Ectodermal cell (in vitro differentiated cells): ENCODE results near the gene KCNJ18. TPM values are rescaled to one million over a fixed set of nuclear protein-coding genes. Genes with fewer than 3 reads are reported as not detected.
"Not testable (repeated sequence)": the region's sequence is repeated elsewhere in the genome, so short reads cannot be mapped to it uniquely, and the experiment has no call there.

Source experiments
- H3K27ac ChIP-seq: 2 replicates; pipeline ENCODE4 v1.7.0; 2013; ENCODE audit warnings: mild to moderate bottlenecking, low read depth, low read length; ENCODE audit not compliant: insufficient read depth, poor library complexity, severe bottlenecking
- H3K27me3 ChIP-seq: 2 replicates; pipeline ENCODE4 v1.7.0; 2013; ENCODE audit warnings: mild to moderate bottlenecking, low read length; ENCODE audit not compliant: insufficient read depth, control insufficient read depth, poor library complexity, severe bottlenecking
- H3K36me3 ChIP-seq: one replicate; pipeline ENCODE4 v1.7.0; 2013; ENCODE audit warnings: low read length; ENCODE audit not compliant: control insufficient read depth, insufficient read depth
- H3K4me1 ChIP-seq: one replicate; pipeline ENCODE4 v1.7.0; 2013; ENCODE audit warnings: low read length; ENCODE audit not compliant: control insufficient read depth, insufficient read depth
- H3K4me3 ChIP-seq: 2 replicates; pipeline ENCODE4 v1.7.0; 2013; ENCODE audit warnings: low read depth, low read length, control low read depth; ENCODE audit not compliant: insufficient read depth
- H3K9me3 ChIP-seq: 2 replicates; pipeline ENCODE4 v1.7.0; 2013; ENCODE audit warnings: mild to moderate bottlenecking, low read length, moderate library complexity; ENCODE audit not compliant: control insufficient read depth
- WGBS, 2 experiments: methylation state at CpG; one replicate each; pipeline ENCODE4 v1.1.7; 2013; ENCODE audit warnings: missing lambda C conversion rate in 2 of 2; 5-methylcytosine and 5-hydroxymethylcytosine counted together
- polyA plus RNA-seq, 4 experiments: library from polyadenylated mRNA; stranded (reverse); fragments of 50-300 nt; gene quantifications; one replicate each; pipeline ENCODE4 v1.2.3, GENCODE V29; 2013

The KCNJ18 gene
- not detected for polyA plus RNA-seq (2013, experiment 1 of 4)
- not detected for polyA plus RNA-seq (2013, experiment 2 of 4)
- not detected for polyA plus RNA-seq (2013, experiment 3 of 4)
- polyA plus RNA-seq (2013, experiment 4 of 4), result not detected

DNA sequence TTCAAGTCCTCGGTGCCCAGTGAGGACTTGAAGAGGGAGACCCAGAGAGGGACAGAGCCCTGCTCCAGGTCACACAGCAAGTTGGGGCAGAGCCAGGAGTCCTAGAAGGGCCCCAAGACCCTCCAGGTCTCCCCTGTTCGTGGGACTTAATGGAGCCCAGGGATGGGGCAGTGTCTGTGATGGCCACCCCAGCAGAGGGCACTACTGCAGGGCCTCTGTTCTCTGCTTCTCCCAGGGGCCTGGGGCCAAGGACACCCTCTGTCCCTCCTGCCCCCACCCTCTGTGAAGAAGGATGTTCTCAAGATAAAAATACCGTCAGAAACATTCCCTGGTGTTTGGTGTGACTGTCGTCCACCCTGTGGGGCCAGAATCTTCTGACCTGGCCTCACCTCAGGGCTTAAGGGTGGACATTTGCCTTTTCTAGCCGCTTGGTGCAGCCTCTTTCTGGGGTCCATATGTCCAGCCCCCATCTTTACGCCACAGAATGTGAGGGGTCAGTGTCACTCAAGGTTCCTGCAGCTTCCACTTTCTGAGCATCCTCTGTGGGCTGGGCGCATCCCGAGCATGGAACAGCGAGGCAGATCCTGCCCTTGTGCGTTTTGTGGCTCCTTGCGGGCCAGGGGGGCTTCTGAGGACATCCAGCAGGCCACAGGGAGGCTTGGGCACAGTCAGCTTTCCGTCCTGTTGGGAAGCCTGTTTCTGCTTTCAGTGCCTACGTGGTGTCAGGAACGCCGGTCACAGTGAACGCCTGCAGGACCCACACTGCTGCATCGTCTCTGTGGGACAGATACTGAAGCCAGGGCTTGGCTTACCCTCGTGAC lies at the start of gene KCNJ18:
KCNJ18 (plus strand) TSS at position 641 of the 821 bp plus-strand sequence. CDS start 10,264 bp downstream, outside the sequence.
- H3K9me3 ChIP-seq, H3K4me1 ChIP-seq, H3K36me3 ChIP-seq, H3K4me3 ChIP-seq, H3K27ac ChIP-seq, H3K27me3 ChIP-seq: not testable (repeated sequence)
- WGBS, 2 experiments, result 82% methylated on average over 17 of the region's 18 CpGs

DNA sequence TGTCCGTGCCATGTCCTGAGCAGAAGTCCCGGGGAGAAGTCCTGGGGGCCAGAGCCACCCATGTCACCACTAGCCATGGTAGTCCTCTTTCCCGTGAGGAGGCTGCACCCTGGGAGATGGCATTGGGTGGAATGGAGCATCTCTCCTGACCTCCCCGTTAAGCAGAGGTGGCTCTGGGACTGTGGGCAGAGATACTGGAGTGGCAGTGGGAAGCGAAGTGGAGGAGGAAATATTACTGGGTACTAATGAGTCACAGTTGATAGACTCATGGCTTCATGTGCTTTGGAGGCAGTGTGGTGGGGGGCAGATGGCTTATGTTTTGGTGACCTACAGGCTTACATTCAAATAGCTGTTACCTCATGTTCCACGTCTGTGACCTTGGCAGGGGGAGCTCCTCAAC lies 44.2 kb upstream of the KCNJ18 start:
- H3K27me3 ChIP-seq, H3K4me3 ChIP-seq, H3K27ac ChIP-seq, H3K9me3 ChIP-seq, H3K4me1 ChIP-seq, H3K36me3 ChIP-seq: not testable (repeated sequence)
- 81 to 82% methylated on average over 5 to 6 of the region's 6 CpGs for WGBS, 2 experiments

DNA sequence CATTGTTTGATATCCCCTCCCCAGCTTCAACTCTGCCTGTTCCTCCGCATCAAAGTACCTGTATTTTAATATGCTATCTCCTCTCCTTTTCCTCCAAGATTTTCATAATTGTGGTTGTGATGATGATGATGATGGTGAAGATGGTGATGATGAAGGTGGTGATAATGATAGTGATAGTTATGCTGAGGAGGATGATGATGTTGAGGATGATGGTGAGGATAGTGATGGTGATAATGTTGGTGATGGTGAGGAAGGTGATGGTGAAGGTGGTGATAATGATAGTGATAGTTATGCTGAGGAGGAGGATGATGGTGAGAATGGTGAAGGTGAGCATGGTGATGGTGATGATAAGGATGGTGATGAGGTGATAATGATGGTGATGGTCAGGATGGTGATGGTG lies 42.3 kb upstream of the KCNJ18 start:
- H3K27ac ChIP-seq, H3K4me1 ChIP-seq, H3K9me3 ChIP-seq, H3K27me3 ChIP-seq, H3K36me3 ChIP-seq, H3K4me3 ChIP-seq: not testable (repeated sequence)
- no CpG with 5 or more reads among the region's 1 CpG for WGBS, 2 experiments

DNA sequence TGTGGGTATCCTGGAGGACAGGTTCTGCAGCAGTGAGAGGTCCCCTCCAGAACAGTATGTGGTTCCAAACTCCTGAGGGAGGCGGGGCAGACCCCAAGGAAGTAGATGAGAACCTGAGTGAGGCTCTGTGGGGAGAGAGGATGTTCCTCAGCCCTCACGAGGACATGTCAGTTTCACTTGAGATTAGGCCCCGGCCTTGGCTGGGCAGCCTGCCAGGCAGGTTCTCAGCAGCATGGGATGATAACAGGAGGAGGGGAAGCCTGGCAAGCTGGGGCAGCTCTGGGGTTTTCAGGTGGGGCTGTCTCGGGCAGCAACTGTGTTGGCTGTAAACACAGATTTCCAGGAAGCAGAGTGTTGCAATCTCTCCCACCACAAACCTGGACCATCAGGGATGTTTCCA lies 40.3 kb upstream of the KCNJ18 start:
- 63 to 64% methylated on average over 3 of the region's 4 CpGs for WGBS, 2 experiments
- H3K27me3 ChIP-seq, H3K27ac ChIP-seq, H3K4me1 ChIP-seq, H3K36me3 ChIP-seq, H3K9me3 ChIP-seq, H3K4me3 ChIP-seq: not testable (repeated sequence)

DNA sequence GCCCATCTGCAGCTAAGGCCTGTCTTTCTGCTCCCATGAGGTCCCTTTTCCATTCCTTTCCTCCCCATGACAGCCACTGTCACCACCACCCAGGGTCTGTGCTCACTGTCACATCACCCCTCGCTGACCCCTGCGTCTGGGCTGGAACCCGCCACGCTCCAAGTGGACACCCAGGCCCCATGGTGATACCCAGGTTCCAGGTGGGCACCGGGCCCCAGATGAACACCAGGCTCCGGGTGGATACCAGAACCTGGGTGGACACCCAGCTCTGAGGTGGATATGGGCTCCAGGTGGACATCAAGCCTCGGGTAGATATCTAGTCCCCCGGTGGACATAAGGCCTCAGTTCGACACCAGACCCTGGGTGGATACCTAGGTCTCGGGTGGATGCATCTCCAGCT lies 39.1 kb upstream of the KCNJ18 start:
- H3K4me3 ChIP-seq, H3K4me1 ChIP-seq, H3K27me3 ChIP-seq, H3K36me3 ChIP-seq, H3K27ac ChIP-seq, H3K9me3 ChIP-seq: not testable (repeated sequence)
- 87 to 92% methylated on average over 8 to 9 of the region's 10 CpGs for WGBS, 2 experiments

DNA sequence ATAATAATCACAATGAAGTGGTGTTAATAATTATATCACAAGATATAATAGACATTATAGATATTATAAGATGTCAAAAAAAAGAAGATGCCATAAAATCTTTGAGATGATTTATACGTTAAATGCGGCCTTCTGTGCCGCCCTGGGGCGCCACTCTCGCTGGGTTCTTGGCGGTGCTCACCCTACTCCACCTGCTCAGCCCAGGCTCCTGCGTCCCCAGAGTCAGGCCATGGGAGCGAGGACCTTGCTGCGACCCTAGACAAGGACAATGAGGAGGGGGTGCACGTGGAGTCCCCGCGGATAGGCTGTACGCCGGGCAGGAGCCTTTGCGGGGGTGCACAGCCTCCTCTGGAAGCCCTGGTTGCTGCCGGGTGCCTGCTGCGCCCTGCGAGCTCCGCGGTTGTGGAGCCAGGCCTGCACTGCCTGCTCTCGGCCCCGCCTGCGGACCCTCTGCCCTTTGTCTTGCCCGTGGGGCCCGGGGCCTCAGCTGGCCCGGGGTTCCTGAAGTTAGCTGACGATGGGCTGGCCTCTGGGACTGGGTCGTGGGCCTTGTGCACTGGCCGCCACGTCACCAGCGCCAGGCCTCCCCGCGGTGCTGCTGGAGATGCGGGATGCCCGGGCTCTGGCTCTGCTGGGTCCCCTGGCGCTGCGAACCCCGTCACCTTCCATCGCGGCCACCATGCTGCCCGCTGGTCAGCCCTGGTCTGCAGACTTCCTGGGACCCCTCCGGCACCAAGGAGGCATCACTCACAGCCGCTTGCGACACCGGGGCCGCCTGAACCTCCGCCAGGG lies 35.6 kb upstream of the KCNJ18 start:
- WGBS, 2 experiments, result 90 to 91% methylated on average over 42 to 47 of the region's 47 CpGs
- H3K9me3 ChIP-seq, H3K27me3 ChIP-seq, H3K36me3 ChIP-seq, H3K4me1 ChIP-seq, H3K27ac ChIP-seq, H3K4me3 ChIP-seq: not testable (repeated sequence)

DNA sequence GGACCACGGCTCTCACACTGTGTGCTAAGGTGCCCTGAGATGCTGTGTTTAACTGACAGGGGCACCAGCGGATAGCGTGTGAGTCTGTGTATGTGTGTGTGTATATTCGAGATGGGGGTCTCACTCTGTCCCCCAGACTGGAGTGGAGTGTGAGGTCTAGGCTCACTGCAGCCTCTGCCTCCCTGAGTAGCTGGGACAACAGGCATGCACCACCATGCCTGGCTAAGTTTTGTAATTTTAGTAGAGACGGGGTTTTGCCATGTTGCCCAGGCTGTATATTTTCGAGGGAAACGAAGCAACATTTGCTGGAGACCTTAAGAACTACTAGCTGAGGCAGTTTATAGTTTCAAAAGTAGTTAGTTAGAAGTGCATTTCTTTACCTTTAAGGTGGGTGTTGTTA lies 32.7 kb upstream of the KCNJ18 start:
- not testable (repeated sequence) for H3K4me3 ChIP-seq, H3K9me3 ChIP-seq, H3K4me1 ChIP-seq, H3K36me3 ChIP-seq, H3K27me3 ChIP-seq, H3K27ac ChIP-seq
- WGBS, 2 experiments, result 77 to 80% methylated on average over 6 of the region's 7 CpGs

DNA sequence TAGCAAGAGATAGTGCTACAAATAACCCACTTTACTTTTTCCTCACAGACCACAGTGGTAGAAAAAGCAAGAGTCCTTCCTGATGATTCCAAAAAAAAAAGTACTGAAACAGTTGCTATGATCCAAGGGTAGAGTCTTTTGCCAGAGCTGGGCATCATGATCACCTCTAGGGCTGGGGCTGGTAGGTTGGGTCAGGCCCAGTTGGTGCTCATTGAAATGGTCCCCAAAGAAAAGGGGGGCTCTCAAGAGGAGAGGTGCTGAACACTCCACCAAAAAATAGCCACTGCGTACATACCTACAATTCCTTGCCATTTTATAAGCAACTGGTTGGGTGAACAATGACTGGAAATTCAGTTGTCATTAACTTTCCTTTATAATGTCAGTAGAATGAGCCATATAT lies 30.9 kb upstream of the KCNJ18 start:
- not testable (repeated sequence) for H3K9me3 ChIP-seq, H3K36me3 ChIP-seq, H3K4me3 ChIP-seq, H3K27me3 ChIP-seq, H3K4me1 ChIP-seq, H3K27ac ChIP-seq
- WGBS, 2 experiments, result 89% methylated on average over 1 of the region's 1 CpG; no CpG with 5 or more reads in 1 of the 2 experiments

DNA sequence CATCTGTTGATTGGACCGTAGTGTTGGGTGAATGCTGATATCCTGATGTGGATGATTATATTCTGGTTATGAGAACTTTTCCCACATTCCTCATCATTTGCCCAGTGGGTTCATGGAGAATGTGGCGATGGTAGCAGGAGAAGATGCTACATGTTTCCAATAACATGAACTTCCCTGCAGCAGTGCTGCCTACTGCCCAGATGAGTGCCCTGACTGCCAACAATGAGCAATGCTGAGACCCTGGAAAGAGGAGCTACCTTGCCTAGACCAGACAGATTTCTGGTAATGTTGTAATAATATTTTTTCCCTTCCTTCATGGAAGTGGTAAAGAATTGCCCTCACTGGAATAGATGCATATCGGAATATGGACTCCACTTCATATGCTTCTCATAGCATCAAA lies 29.2 kb upstream of the KCNJ18 start:
- H3K4me1 ChIP-seq, H3K27me3 ChIP-seq, H3K27ac ChIP-seq, H3K36me3 ChIP-seq, H3K9me3 ChIP-seq, H3K4me3 ChIP-seq: not testable (repeated sequence)
- 81 to 89% methylated on average over 2 of the region's 3 CpGs for WGBS, 2 experiments

DNA sequence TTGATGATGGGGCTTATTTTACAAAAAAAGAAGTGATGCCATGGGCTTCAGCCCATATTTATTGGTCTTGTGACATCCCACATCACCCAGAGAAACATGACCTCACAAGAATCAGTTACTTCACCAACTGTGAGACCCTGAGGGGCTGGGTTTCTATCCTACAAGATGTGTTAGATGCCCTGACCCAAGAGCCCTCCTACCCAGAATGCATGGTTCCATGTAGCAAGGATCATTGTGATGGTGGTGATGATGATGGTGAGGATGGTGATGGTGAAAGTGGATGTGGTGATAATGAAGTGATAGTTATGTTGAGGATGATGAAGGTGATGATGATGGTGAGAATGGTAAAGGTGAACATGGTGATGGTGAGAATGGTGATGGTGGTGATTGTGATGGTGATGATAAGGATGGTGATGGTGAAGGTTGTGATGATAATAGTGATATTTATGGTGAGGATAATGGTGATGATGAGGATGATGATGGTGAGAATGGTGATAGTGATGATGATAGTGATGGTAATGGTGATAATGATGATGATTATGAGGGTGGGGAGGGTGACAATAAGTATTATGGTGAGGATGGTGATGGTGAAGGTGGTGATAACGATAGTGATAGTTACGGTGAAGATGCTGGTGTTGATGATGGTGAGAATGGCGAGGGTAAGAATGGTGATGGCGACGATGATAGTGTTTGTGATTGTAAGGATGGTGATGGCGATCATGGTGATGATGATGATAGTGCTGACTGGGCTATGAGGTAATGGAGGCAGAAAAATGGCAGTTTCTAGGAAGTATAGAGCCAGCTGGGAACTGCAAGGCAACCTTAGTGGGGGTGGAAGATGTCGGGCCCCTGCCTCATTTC lies 28.5 kb upstream of the KCNJ18 start:
- not testable (repeated sequence) for H3K27ac ChIP-seq, H3K4me3 ChIP-seq, H3K4me1 ChIP-seq, H3K27me3 ChIP-seq, H3K36me3 ChIP-seq, H3K9me3 ChIP-seq
- 65 to 67% methylated on average over 6 of the region's 7 CpGs for WGBS, 2 experiments
